Measurements from ENCODE around the gene CLCN3. TPM values are rescaled to one million over a fixed set of nuclear protein-coding genes. Genes with fewer than 3 reads are reported as not detected.
"Not testable (repeated sequence)": the region's sequence is repeated elsewhere in the genome, so short reads cannot be mapped to it uniquely, and the experiment has no call there.

The CLCN3 gene
- 45.9 and 67.0 TPM in 2 replicates for total RNA-seq (ENCODE audit: low replicate concordance)
- long read RNA-seq, full-length matches to known transcripts, result 53 of 85 reads
- long read RNA-seq, partial matches to known transcripts, result 15 of 85 reads
- long read RNA-seq, other reads (novel, unspliced or antisense), result 17 of 85 reads

DNA sequence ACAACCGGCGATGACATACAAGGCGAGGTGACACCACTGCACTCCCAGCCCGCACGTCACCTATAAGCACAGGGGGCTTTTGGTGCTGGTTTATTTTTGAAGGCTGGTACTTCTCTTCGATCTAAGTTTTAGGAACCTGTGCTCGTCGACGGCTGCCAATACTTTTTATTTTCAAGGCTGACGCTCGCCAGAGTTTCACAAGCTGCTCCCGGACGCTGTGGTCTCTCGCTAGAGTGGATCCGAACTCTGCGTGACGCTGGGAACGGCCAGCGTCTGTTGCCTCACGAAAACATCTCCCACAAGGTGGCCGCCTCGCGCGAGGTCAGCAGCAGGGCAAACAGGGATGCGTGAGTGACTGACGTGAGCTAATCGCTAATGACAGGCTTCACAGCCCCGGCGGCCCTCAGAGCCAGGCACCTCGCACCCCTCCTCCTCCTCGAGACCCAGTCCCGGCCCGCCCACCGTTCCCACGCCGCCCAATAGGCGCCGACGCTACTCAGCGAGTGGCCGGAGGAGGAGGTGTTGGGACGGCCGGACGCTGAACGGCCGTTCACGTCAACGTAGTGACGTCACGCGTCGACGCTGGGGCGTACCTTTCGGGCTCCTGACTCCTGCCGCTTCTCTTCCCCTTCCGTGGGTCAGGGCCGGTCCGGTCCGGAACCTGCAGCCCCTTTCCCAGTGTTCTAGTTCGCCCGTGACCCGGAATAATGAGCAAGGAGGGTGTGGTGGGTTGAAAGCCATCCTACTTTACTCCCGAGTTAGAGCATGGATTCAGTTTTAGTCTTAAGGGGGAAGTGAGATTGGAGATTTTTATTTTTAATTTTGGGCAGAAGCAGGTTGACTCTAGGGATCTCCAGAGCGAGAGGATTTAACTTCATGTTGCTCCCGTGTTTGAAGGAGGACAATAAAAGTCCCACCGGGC lies at the start of gene CLCN3:
CLCN3 (plus strand) TSS at position 621 of the 922 bp plus-strand sequence. CDS start 15,351 bp downstream, outside the sequence.
- TF ChIP-seq, protein P1, sequence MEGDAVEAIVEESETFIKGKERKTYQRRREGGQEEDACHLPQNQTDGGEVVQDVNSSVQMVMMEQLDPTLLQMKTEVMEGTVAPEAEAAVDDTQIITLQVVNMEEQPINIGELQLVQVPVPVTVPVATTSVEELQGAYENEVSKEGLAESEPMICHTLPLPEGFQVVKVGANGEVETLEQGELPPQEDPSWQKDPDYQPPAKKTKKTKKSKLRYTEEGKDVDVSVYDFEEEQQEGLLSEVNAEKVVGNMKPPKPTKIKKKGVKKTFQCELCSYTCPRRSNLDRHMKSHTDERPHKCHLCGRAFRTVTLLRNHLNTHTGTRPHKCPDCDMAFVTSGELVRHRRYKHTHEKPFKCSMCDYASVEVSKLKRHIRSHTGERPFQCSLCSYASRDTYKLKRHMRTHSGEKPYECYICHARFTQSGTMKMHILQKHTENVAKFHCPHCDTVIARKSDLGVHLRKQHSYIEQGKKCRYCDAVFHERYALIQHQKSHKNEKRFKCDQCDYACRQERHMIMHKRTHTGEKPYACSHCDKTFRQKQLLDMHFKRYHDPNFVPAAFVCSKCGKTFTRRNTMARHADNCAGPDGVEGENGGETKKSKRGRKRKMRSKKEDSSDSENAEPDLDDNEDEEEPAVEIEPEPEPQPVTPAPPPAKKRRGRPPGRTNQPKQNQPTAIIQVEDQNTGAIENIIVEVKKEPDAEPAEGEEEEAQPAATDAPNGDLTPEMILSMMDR (conservative IDR thresholded peaks at IDR 0.05), result no peak
- H3K4me1 Mint-ChIP-seq (ENCODE audit: unreplicated experiment), result peaks cover 10% of the 10 kb centered on the region
- DNase-seq (ENCODE audit: extremely low spot score, unreplicated experiment), result peak; percentile 95
- peak within 1 kb of the TSS; percentile 100 for H3K27ac Mint-ChIP-seq
- H3K4me3 Mint-ChIP-seq, result peak within 1 kb of the TSS; percentile 99
- no peaks in the 10 kb centered on the region for H3K27me3 Mint-ChIP-seq
- no peaks in the 10 kb centered on the region for H3K9me3 Mint-ChIP-seq
- no peaks in the 10 kb centered on the region for H3K36me3 Mint-ChIP-seq

GRCh38 chr4:169571012-169571411 lies 49.4 kb upstream of the CLCN3 start:
- Mint-ChIP-seq H3K27ac (peak overlapping the region; percentile 71), H3K36me3 (peaks cover 26% of the 10 kb centered on the region)
- not testable (repeated sequence) for H3K27me3 Mint-ChIP-seq; H3K4me1 Mint-ChIP-seq (ENCODE audit: unreplicated experiment); H3K9me3 Mint-ChIP-seq; H3K4me3 Mint-ChIP-seq; DNase-seq (ENCODE audit: extremely low spot score, unreplicated experiment)

DNA sequence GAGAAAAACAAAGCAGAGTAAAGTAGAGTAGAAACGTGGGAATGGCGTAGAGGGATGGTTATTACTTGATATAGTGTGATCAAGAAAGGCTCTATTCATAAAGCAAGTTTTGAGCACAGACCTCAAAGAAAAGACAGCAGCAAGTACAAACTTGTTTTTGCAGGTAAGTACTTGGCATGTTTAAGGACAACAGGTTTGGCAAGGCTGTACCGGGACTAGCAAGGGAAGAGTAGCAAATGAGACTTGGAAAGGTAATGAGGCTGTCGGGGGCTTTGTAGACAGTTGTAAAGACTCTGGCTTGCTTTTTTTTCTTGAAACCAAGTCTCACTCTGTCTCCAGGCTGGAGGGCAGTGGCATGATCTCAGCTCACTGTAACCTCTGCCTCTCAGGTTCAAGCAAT lies 48.9 kb upstream of the CLCN3 start:
- no peak for DNase-seq (ENCODE audit: extremely low spot score, unreplicated experiment)
- peaks cover 25% of the 10 kb centered on the region for H3K36me3 Mint-ChIP-seq
- peaks cover 2% of the 10 kb centered on the region for H3K4me1 Mint-ChIP-seq (ENCODE audit: unreplicated experiment)
- no peaks in the 10 kb centered on the region for H3K9me3 Mint-ChIP-seq
- no peaks in the 10 kb centered on the region for H3K27me3 Mint-ChIP-seq
- TF ChIP-seq, protein P1 (conservative IDR thresholded peaks at IDR 0.05), result no peak
- H3K4me3 Mint-ChIP-seq, result no peak overlapping the region
- H3K27ac Mint-ChIP-seq, result peak overlapping the region; percentile 71

DNA sequence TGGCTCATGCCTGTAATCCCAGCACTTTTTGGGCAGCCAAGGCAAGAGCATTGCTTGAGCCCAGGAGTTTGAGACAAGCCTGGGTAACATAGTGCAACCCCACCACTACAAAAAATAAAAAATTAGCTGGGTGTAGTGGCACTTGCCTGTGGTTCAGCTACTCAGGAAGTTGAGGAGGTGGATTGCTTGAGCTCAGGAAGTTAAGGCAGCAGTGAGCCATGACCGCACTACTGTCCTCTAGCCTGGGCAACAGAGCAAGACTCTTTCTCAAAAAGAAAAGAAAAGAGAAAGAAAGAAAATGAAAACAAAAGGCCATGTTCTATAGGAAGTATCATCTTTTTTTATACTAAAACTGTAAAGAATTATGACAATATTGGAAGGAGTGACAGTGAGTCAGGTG lies 46.5 kb upstream of the CLCN3 start:
- no peak for DNase-seq (ENCODE audit: extremely low spot score, unreplicated experiment)
- Mint-ChIP-seq H3K9me3 (no peaks in the 10 kb centered on the region), H3K27ac (no peak overlapping the region), H3K36me3 (peaks cover 23% of the 10 kb centered on the region), H3K4me3 (no peak overlapping the region), H3K4me1 (ENCODE audit: unreplicated experiment) (no peaks in the 10 kb centered on the region), H3K27me3 (no peaks in the 10 kb centered on the region)
- TF ChIP-seq, protein P1 (conservative IDR thresholded peaks at IDR 0.05), result no peak

DNA sequence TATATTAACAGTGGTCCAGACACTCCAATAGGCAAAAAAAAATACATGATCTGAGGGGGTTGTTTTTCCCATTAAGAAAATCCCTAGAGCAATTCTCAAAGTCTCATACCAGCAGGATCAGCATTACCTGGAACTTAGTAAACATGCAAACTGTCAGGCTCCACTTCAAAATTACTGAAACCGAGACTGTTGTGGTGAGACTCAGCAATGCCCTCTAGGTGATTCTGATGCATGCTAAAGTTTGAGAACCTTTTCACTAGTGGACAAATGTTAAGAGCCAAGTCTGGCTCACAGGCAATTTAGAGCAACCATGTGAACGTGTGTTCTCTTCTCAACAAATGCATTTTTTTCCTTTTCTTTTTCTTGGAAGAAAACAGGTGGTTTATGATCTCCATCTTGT lies 38.2 kb upstream of the CLCN3 start:
- Mint-ChIP-seq H3K9me3 (no peaks in the 10 kb centered on the region), H3K27ac (no peak overlapping the region), H3K27me3 (no peaks in the 10 kb centered on the region), H3K4me3 (no peak overlapping the region), H3K36me3 (no peaks in the 10 kb centered on the region), H3K4me1 (ENCODE audit: unreplicated experiment) (no peaks in the 10 kb centered on the region)
- TF ChIP-seq, protein P1 (conservative IDR thresholded peaks at IDR 0.05), result no peak
- no peak for DNase-seq (ENCODE audit: extremely low spot score, unreplicated experiment)

DNA sequence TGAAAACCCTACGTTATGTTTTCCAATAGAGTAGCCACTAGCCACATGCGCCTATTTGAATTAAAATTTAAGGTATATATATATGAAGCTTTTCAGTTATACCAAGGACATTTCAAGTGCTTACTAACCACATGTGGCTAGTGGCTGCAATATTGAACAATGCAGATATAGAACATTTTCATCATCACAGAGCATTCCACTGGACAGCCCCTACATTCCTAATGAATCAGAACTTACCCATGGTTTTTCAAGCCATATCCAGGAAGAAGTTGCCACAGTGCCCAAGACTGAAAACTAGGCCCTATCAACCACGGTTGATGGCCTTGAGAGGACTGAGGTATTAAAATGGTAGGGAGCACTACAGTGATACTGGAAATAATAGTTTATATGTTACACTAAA lies 37.7 kb upstream of the CLCN3 start:
- Mint-ChIP-seq H3K27me3 (no peaks in the 10 kb centered on the region), H3K9me3 (no peaks in the 10 kb centered on the region), H3K27ac (no peak overlapping the region), H3K4me3 (no peak overlapping the region), H3K36me3 (no peaks in the 10 kb centered on the region), H3K4me1 (ENCODE audit: unreplicated experiment) (no peaks in the 10 kb centered on the region)
- TF ChIP-seq, protein P1 (conservative IDR thresholded peaks at IDR 0.05), result no peak
- no peak for DNase-seq (ENCODE audit: extremely low spot score, unreplicated experiment)

All from type B pancreatic cell (in vitro differentiated cells).